Neuron (in vitro differentiated cells): ENCODE results near the gene MATCAP1.

Experiments
- H2AFZ ChIP-seq: one replicate; pipeline ENCODE4 v1.6.1; 2013; ENCODE audit warnings: low read depth, mild to moderate bottlenecking, inconsistent platforms, low read length, moderate library complexity
- H3K27me3 ChIP-seq: one replicate; pipeline ENCODE4 v1.6.1; 2013; ENCODE audit warnings: low read length; ENCODE audit not compliant: insufficient read depth
- H3K36me3 ChIP-seq: one replicate; pipeline ENCODE4 v1.6.1; 2013; ENCODE audit warnings: low read length; ENCODE audit not compliant: insufficient read depth
- H3K4me1 ChIP-seq: one replicate; pipeline ENCODE4 v1.6.1; 2013; ENCODE audit warnings: low read length; ENCODE audit not compliant: insufficient read depth
- H3K4me3 ChIP-seq: 2 replicates; pipeline ENCODE4 v1.5.1; 2013; ENCODE audit warnings: mild to moderate bottlenecking, low read length, moderate library complexity
- H3K9me3 ChIP-seq: one replicate; pipeline ENCODE4 v1.6.1; 2013; ENCODE audit warnings: low read length

MATCAP1 gene

GRCh38 chr16:67213197-67214019 lies 29.6 kb upstream of the MATCAP1 start:
- H3K36me3 ChIP-seq = peaks cover 18% of the 10 kb centered on the region
- no peak overlapping the region for H3K4me3 ChIP-seq
- no peaks in the 10 kb centered on the region for H3K27me3 ChIP-seq
- H2AFZ ChIP-seq = no peak overlapping the region
- no peaks in the 10 kb centered on the region for H3K9me3 ChIP-seq
- no peaks in the 10 kb centered on the region for H3K4me1 ChIP-seq

GRCh38 chr16:67212766-67213165 lies 29.0 kb upstream of the MATCAP1 start:
- H3K27me3 ChIP-seq = no peaks in the 10 kb centered on the region
- no peaks in the 10 kb centered on the region for H3K4me1 ChIP-seq
- no peak overlapping the region for H2AFZ ChIP-seq
- no peaks in the 10 kb centered on the region for H3K9me3 ChIP-seq
- peaks cover 18% of the 10 kb centered on the region for H3K36me3 ChIP-seq
- H3K4me3 ChIP-seq = no peak overlapping the region

- peaks cover 17% of the 10 kb centered on the region for H3K36me3 ChIP-seq
- peaks cover 7% of the 10 kb centered on the region for H3K4me1 ChIP-seq
- no peak overlapping the region for H2AFZ ChIP-seq
- H3K9me3 ChIP-seq = no peaks in the 10 kb centered on the region
- H3K4me3 ChIP-seq = no peak overlapping the region
- H3K27me3 ChIP-seq = no peaks in the 10 kb centered on the region
These were observed 27.9 kb upstream of the MATCAP1 start for GRCh38 chr16:67211674-67212073.

- Histone ChIP-seq H3K9me3 (no peaks in the 10 kb centered on the region), H3K36me3 (peaks cover 14% of the 10 kb centered on the region), H3K4me1 (peaks cover 8% of the 10 kb centered on the region), H3K4me3 (no peak overlapping the region), H3K27me3 (no peaks in the 10 kb centered on the region), H2AFZ (no peak overlapping the region)
These were observed 26.5 kb upstream of the MATCAP1 start for GRCh38 chr16:67210069-67210937.

GRCh38 chr16:67209565-67209964 lies 25.8 kb upstream of the MATCAP1 start:
- Histone ChIP-seq H3K27me3 (no peaks in the 10 kb centered on the region), H3K36me3 (peaks cover 14% of the 10 kb centered on the region), H2AFZ (no peak overlapping the region), H3K4me3 (no peak overlapping the region), H3K4me1 (peaks cover 8% of the 10 kb centered on the region), H3K9me3 (no peaks in the 10 kb centered on the region)

- H3K27me3 ChIP-seq = no peaks in the 10 kb centered on the region
- H3K4me1 ChIP-seq = peaks cover 8% of the 10 kb centered on the region
- H3K9me3 ChIP-seq = no peaks in the 10 kb centered on the region
- no peak overlapping the region for H2AFZ ChIP-seq
- H3K4me3 ChIP-seq = no peak overlapping the region
- peaks cover 22% of the 10 kb centered on the region for H3K36me3 ChIP-seq
These were observed 24.6 kb upstream of the MATCAP1 start for GRCh38 chr16:67208154-67208896.

- Histone ChIP-seq H3K4me1 (peaks cover 8% of the 10 kb centered on the region), H3K27me3 (no peaks in the 10 kb centered on the region), H3K9me3 (no peaks in the 10 kb centered on the region), H3K4me3 (no peak overlapping the region), H2AFZ (no peak overlapping the region), H3K36me3 (peaks cover 30% of the 10 kb centered on the region)
These were observed 23.7 kb upstream of the MATCAP1 start for GRCh38 chr16:67207249-67208091.

- peaks cover 8% of the 10 kb centered on the region for H3K4me1 ChIP-seq
These were observed 23.1 kb upstream of the MATCAP1 start for GRCh38 chr16:67206838-67207248.

GRCh38 chr16:67206129-67206837 lies 22.5 kb upstream of the MATCAP1 start:
- Histone ChIP-seq H3K36me3 (peaks cover 32% of the 10 kb centered on the region), H3K4me3 (no peak overlapping the region), H3K27me3 (no peaks in the 10 kb centered on the region), H3K4me1 (peaks cover 8% of the 10 kb centered on the region), H2AFZ (no peak overlapping the region), H3K9me3 (no peaks in the 10 kb centered on the region)

More at GRCh38 chr16:67206838-67207248, 23.1 kb upstream of the MATCAP1 start:
- H3K36me3 ChIP-seq = peaks cover 30% of the 10 kb centered on the region
- H3K27me3 ChIP-seq = no peaks in the 10 kb centered on the region
- H3K4me3 ChIP-seq = no peak overlapping the region
- no peak overlapping the region for H2AFZ ChIP-seq
- no peaks in the 10 kb centered on the region for H3K9me3 ChIP-seq

- Histone ChIP-seq H3K4me3 (no peak overlapping the region), H3K36me3 (peaks cover 36% of the 10 kb centered on the region), H3K9me3 (no peaks in the 10 kb centered on the region), H3K27me3 (no peaks in the 10 kb centered on the region), H3K4me1 (peaks cover 8% of the 10 kb centered on the region), H2AFZ (no peak overlapping the region)
These were observed 20.3 kb upstream of the MATCAP1 start for GRCh38 chr16:67204076-67204475.

- Histone ChIP-seq H3K4me3 (no peak overlapping the region), H3K36me3 (peaks cover 46% of the 10 kb centered on the region), H3K27me3 (no peaks in the 10 kb centered on the region), H3K9me3 (no peaks in the 10 kb centered on the region), H2AFZ (no peak overlapping the region), H3K4me1 (peaks cover 8% of the 10 kb centered on the region)
These were observed 19.3 kb upstream of the MATCAP1 start for GRCh38 chr16:67202956-67203493.
